Activated CD4-positive, alpha-beta T cell treated with anti-CD3 and anti-CD28 coated beads for 4 hours (primary cell): ENCODE data around the gene THAP2.

Source experiments
- DNase-seq, 2 donors: peaks; one replicate each; pipeline ENCODE4 v3.0.0-alpha.2; 2020

THAP2 gene

GRCh38 chr12:71708658-71709057 is 44.6 kb downstream of the THAP2 start:
- DNase-seq, result no peak

DNA sequence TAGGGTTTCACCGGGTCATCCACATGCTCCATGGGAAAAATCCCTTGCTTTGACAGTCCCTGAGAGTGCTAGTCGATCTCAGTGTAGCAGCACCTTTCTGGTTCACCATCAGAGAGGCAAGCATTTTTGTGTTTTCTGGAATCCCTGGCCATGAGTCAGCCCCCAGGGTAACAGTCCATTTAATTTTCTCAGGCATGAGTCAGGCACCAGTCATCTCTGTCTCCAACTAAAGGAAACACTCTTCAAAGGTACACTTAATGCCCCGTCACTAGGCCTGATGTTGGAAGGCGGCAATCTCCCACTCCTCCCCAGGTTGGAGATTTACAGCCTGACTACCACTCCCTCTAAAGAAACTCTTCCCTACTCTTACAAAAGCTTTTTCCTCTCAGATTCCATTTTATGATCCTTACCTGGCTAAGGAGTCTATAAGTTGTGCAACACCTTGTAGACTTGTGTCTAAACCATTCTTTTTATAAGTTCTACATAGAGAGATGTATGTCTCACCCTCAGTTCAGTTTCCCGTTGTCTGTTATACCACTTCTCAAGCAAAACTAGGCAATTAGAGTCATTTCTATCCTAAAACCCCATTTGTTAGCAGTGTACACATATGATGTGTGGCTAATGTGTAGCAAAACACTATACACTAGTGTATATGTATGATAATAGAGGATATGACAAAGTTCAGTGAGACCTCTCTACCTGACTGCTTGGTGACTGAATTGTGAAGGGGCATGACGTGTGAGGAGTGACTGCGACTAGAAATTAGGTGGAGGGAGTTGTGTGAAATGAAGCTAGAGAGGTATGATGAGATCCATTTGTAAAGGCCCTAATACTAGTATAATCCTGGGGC is 46.4 kb downstream of the THAP2 start:
- DNase-seq, result no peak

- DNase-seq, result no peak
Measured at GRCh38 chr12:71718611-71719010, 54.5 kb downstream of the THAP2 start.

DNA sequence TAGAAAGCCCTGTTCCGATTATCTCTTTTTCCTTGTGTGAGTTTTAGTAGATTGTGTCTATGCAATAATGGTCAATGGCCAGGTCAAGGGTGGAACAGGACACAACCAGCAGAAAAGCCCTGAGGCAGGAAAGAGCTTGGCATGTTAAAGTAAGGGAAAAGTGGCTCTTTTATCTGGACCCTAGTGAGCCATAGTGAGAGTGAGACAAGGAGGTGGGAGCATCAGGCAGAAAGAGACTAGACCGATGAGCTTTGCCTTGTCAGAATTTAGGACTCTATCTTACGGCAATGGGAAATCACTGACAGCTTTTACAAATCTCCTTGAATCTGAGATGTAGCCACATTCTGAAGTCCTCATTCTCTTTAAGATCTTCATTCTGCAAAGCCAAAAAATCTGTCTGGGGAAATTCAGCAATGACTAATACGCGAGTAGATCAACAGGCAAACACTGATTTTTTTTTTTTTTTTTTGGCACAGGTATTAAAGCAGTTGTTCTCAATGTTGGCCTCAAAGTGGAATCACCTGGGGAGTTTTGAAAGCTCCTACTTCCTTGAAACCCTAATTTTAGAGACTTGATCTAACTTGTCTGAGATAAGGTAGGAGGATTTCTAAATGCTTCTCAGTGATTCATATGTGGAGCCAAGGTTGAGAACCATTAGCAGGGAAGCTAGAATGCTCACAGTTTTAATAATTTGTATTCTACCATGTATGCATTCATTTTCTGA is 55.7 kb downstream of the THAP2 start:
- no peak for DNase-seq

DNA sequence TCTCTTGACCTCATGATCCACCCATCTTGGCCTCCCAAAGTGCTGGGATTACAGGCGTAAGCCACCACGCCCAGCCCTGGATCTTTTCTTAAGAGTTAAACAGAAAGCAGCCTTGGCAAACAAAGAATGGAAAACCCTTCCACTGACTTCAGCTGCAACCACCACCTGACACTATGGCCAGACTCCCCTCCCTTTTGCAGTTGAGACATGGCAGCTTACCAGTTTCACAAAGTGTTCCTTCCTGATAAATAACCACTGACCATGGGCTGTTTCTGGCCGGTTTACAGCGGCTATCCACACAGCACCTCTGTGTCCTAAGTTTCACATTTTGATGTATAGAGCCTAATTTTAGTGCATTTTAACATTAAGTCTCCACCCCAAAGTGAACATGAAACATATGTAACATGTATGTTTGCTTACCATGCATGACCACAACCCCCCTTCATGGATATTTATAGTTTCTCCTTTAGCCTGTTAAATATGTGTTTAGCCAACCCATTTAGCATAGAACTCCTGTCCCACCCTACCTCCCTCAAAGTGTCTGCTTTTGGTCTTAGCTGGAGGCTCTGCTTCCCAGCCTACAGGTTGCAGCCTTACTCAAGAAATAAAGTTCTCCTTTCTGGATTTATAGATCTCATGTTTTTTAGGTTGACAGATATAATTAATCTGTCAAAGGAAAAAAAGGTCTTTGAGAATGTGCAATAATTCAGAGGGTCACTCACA is 57.8 kb downstream of the THAP2 start:
- DNase-seq, result no peak

DNA sequence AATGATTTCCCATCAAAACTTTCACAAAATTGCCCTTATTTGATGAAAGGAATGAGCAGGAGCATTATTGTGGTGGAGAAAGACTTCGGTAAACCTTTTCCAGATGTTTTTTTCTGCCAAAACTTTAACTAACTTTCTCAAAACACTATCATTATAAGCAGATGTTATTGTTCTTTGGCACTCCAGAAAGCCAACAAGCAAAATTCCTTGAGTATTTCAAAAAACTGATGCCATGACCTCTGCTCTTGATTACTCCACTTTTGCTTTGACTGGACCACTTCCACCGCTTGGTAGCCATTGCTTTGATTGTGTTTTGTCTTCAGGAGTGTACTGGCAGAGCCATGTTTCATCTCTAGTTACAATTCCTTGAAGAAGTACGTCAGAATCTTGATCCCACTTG is 60.9 kb downstream of the THAP2 start:
- DNase-seq, result no peak

DNA sequence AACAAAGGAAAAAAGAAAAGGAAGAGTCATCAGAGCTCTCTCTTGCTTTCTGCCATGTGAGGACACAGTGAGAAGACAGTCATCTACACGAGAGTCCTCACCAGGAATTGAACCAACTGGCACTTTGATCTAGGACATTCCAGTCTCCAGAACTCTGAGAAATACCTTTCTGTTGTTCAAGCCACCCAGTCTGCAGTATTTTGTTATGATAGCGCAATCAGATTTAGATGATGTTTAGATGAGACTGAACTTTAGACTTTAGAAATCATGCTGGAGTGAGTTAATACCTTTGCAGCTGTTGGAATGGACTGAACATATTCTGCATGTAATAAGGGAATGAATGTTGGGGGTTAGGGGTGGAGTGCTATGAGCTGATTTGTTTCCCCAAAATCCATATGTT is 62.4 kb downstream of the THAP2 start:
- DNase-seq, result no peak

- no peak for DNase-seq
Measured at GRCh38 chr12:71727958-71728357, 63.9 kb downstream of the THAP2 start.
